ENCODE results near the gene ENDOD1. TPM values are rescaled to one million over a fixed set of nuclear protein-coding genes. Genes with fewer than 3 reads are reported as not detected.
"Not testable (repeated sequence)": the region's sequence is repeated elsewhere in the genome, so short reads cannot be mapped to it uniquely, and the experiment has no call there.

Gene ENDOD1
- total RNA-seq, 1 donor from 2014 or later: 38.4 TPM

- no peak for DNase-seq (ENCODE audit: low read depth)
- TF ChIP-seq, protein P1, sequence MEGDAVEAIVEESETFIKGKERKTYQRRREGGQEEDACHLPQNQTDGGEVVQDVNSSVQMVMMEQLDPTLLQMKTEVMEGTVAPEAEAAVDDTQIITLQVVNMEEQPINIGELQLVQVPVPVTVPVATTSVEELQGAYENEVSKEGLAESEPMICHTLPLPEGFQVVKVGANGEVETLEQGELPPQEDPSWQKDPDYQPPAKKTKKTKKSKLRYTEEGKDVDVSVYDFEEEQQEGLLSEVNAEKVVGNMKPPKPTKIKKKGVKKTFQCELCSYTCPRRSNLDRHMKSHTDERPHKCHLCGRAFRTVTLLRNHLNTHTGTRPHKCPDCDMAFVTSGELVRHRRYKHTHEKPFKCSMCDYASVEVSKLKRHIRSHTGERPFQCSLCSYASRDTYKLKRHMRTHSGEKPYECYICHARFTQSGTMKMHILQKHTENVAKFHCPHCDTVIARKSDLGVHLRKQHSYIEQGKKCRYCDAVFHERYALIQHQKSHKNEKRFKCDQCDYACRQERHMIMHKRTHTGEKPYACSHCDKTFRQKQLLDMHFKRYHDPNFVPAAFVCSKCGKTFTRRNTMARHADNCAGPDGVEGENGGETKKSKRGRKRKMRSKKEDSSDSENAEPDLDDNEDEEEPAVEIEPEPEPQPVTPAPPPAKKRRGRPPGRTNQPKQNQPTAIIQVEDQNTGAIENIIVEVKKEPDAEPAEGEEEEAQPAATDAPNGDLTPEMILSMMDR (IDR thresholded peaks at IDR 0.05; ENCODE audit: insufficient read depth, low read length, poor library complexity, severe bottlenecking): no peak
- no peaks in the 10 kb centered on the region for H3K36me3 ChIP-seq (ENCODE audit: control insufficient read depth, insufficient read depth, low read length)
- H3K4me3 ChIP-seq (ENCODE audit: low read depth, low read length): no peak overlapping the region
- no peaks in the 10 kb centered on the region for H3K27me3 ChIP-seq (ENCODE audit: control insufficient read depth, insufficient read depth, low read length)
These were observed 33.9 kb downstream of the ENDOD1 start for GRCh38 chr11:95123556-95123955.

DNA sequence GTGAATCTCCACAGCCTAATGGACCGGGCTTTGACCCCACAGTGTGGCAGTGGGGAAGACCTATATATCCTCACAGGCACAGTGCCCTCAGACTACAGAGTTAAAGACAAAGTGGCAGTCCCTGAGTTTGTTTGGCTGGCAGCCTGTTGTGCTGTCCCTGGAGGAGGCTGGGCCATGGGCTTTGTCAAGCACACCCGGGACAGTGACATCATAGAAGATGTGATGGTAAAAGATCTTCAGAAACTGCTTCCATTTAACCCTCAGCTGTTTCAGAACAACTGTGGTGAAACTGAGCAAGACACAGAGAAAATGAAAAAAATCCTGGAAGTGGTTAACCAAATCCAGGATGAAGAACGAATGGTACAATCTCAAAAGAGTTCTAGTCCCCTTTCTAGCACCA, 39.0 kb downstream of the ENDOD1 start:
- TF ChIP-seq, protein P1 (IDR thresholded peaks at IDR 0.05; ENCODE audit: insufficient read depth, low read length, poor library complexity, severe bottlenecking): no peak
- Histone ChIP-seq H3K36me3 (ENCODE audit: control insufficient read depth, insufficient read depth, low read length) (no peaks in the 10 kb centered on the region), H3K27me3 (ENCODE audit: control insufficient read depth, insufficient read depth, low read length) (no peaks in the 10 kb centered on the region), H3K4me3 (ENCODE audit: low read depth, low read length) (no peak overlapping the region)
- no peak for DNase-seq (ENCODE audit: low read depth)

DNA sequence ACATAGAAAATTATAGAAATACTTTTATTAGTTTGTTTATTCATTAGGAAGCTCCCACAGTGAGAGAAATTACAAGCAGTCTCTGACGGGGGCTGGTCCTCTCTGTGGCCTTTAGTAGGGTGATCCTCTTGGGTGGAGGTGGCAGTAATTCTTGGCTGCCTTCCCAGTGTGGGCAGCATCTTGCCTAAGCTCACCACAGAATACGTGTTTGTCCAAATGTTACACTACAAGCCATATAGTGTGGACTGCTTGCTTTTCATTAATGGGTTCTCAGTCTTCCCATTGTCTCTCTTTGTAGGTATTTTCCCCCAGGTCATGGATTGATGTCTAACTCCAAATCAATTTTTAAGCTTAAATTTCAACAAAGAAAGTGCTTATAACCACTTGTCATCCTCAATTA, 43.3 kb downstream of the ENDOD1 start:
- TF ChIP-seq, protein P1 (IDR thresholded peaks at IDR 0.05; ENCODE audit: insufficient read depth, low read length, poor library complexity, severe bottlenecking): no peak
- DNase-seq (ENCODE audit: low read depth): no peak
- no peaks in the 10 kb centered on the region for H3K27me3 ChIP-seq (ENCODE audit: control insufficient read depth, insufficient read depth, low read length)
- H3K36me3 ChIP-seq (ENCODE audit: control insufficient read depth, insufficient read depth, low read length): no peaks in the 10 kb centered on the region
- no peak overlapping the region for H3K4me3 ChIP-seq (ENCODE audit: low read depth, low read length)

DNA sequence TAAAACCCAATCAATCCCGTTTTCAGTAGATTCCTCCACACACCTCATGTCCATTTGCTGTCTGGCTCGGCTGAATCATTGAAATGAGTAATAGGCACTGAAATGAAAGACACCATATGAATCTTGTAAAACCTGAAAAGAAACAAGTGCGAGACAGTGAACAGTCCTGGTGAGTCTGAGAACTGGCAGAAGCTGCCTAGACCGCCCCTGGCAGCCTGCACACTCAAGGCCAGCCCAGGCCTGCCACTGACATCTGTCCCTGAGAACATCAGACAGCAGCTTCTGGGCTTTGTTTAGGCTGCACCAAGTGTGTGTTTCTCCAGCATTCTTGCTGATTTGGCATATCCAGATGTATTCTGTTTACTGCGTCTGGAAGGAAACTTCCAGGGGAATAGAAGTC, 44.8 kb downstream of the ENDOD1 start:
- TF ChIP-seq, protein P1 (IDR thresholded peaks at IDR 0.05; ENCODE audit: insufficient read depth, low read length, poor library complexity, severe bottlenecking): no peak
- Histone ChIP-seq H3K36me3 (ENCODE audit: control insufficient read depth, insufficient read depth, low read length) (no peaks in the 10 kb centered on the region), H3K4me3 (ENCODE audit: low read depth, low read length) (no peak overlapping the region), H3K27me3 (ENCODE audit: control insufficient read depth, insufficient read depth, low read length) (no peaks in the 10 kb centered on the region)
- DNase-seq (ENCODE audit: low read depth): no peak

DNA sequence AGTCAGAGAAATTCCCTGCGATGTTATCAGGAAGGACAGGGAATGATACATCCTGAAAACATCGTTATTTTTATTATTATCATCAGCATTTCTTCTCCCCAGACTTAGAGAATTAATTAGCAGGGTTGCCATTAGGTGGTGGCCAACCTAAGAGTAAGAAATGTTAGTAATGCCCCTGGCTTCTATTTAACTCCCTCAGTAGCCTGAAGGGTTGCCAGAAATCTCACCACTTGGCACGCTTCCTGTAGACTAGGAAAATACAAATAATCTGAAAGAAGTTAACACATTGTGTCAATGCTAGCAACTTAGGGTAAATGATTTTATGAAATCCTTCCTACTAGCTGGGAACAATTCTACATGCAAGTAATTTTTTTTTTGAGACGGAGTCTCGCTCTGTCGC, 45.5 kb downstream of the ENDOD1 start:
- Histone ChIP-seq H3K27me3 (ENCODE audit: control insufficient read depth, insufficient read depth, low read length) (no peaks in the 10 kb centered on the region), H3K4me3 (ENCODE audit: low read depth, low read length) (no peak overlapping the region), H3K36me3 (ENCODE audit: control insufficient read depth, insufficient read depth, low read length) (no peaks in the 10 kb centered on the region)
- DNase-seq (ENCODE audit: low read depth): no peak
- TF ChIP-seq, protein P1 (IDR thresholded peaks at IDR 0.05; ENCODE audit: insufficient read depth, low read length, poor library complexity, severe bottlenecking): no peak

GRCh38 chr11:95135880-95136279, 46.2 kb downstream of the ENDOD1 start:
- H3K27me3 ChIP-seq (ENCODE audit: control insufficient read depth, insufficient read depth, low read length): no peaks in the 10 kb centered on the region
- H3K36me3 ChIP-seq (ENCODE audit: control insufficient read depth, insufficient read depth, low read length): no peaks in the 10 kb centered on the region
- no peak overlapping the region for H3K4me3 ChIP-seq (ENCODE audit: low read depth, low read length)
- no peak for DNase-seq (ENCODE audit: low read depth)
- TF ChIP-seq, protein P1 (IDR thresholded peaks at IDR 0.05; ENCODE audit: insufficient read depth, low read length, poor library complexity, severe bottlenecking): no peak

- not testable (repeated sequence) for H3K27me3 ChIP-seq (ENCODE audit: control insufficient read depth, insufficient read depth, low read length); H3K36me3 ChIP-seq (ENCODE audit: control insufficient read depth, insufficient read depth, low read length); DNase-seq (ENCODE audit: low read depth); H3K4me3 ChIP-seq (ENCODE audit: low read depth, low read length)
These were observed 47.1 kb downstream of the ENDOD1 start for GRCh38 chr11:95136747-95137146.

All from kidney epithelial cell (primary cell).